ENCODE data around the gene MGST3. TPM values are rescaled to one million over a fixed set of nuclear protein-coding genes. Genes with fewer than 3 reads are reported as not detected.

The MGST3 gene
- total and polyA plus RNA-seq, 2 of the 4 experiments (the other 2 are of a cell fraction) = 159 to 213 TPM

GRCh38 chr1:165678509-165678908, 47.5 kb downstream of the MGST3 start:
- Histone ChIP-seq H3K18ac (ENCODE audit: low read depth, low read length) (no peak overlapping the region), H3K27me3 (ENCODE audit: control insufficient read depth, insufficient read depth, low read length) (no peaks in the 10 kb centered on the region), H3K56ac (ENCODE audit: extremely low read depth, insufficient read depth, low read length) (no peak overlapping the region), H3K9me1 (ENCODE audit: insufficient read depth, low read length) (no peaks in the 10 kb centered on the region; the same call in 1 of the 2 replicates), H2AFZ (replicated peaks; ENCODE audit: low read length, poor library complexity) (no peak overlapping the region), H2BK5ac (ENCODE audit: low read depth, low read length, poor library complexity, severe bottlenecking) (no peak overlapping the region), H3K4me1 (ENCODE audit: control insufficient read depth, insufficient read depth, low read length) (no peaks in the 10 kb centered on the region), H2AK9ac (replicated peaks; ENCODE audit: low read depth, low read length, poor library complexity) (no peak overlapping the region), H4K91ac (ENCODE audit: insufficient read depth, low read depth, low read length) (no peak overlapping the region), H3K14ac (replicated peaks; ENCODE audit: low read depth, low read length) (no peak overlapping the region), H3K4me2 (ENCODE audit: low read depth, low read length) (no peak overlapping the region), H2AK5ac (ENCODE audit: low read depth, low read length) (no peak overlapping the region), H3K4me3 (ENCODE audit: insufficient read depth, low read depth, low read length) (no peak overlapping the region), H3K23ac (ENCODE audit: low read depth, low read length) (no peak overlapping the region), H2BK20ac (ENCODE audit: low read depth, low read length) (no peak overlapping the region), H3K27ac (ENCODE audit: insufficient read depth, low read length) (no peak overlapping the region), H3K4ac (ENCODE audit: low read depth, low read length) (no peak overlapping the region), H2BK120ac (ENCODE audit: low read depth, low read length) (no peak overlapping the region), H3K9me3 (ENCODE audit: control insufficient read depth, insufficient read depth, low read length) (no peaks in the 10 kb centered on the region), H4K8ac (ENCODE audit: low read depth in 2 of 2, low read length in 2 of 2) (no peak overlapping the region), H3K36me3 (ENCODE audit: control insufficient read depth, insufficient read depth, low read length) (peaks cover 32% of the 10 kb centered on the region), H4K5ac (ENCODE audit: low read depth, low read length) (no peak overlapping the region), H3K79me1 (ENCODE audit: low read depth in 1 of 2, low read length in 2 of 2) (peaks cover 14 to 20% of the 10 kb centered on the region in 2 experiments; a peak in 3 of 4 replicates), H2BK15ac (ENCODE audit: low read depth, low read length) (no peak overlapping the region), H4K20me1 (ENCODE audit: insufficient read depth, low read length) (no peaks in the 10 kb centered on the region), H3K9ac (ENCODE audit: low read depth, low read length) (no peak overlapping the region)
- ChIA-PET CTCF (interaction anchor here (0.6 kb wide), 1 partner anchor 65 kb away, joined by 4 read pairs; no protein-coding TSS in a partner anchor), POLR2A (ENCODE audit: unreplicated experiment) (no interaction called here)
- intact Hi-C loops (cut with micrococcal nuclease) = no loop called here
- dilution Hi-C loops (cut with HindIII; ENCODE audit: low sequenced_read_pairs, unreplicated experiment) = no loop called here
- DNase-seq (no peak), ATAC-seq (ENCODE audit: low read depth) (no peak)
- 0% methylated on average over 1 of the region's 2 CpGs; no CpG with 5 or more reads in 1 of the 2 experiments for WGBS, 2 experiments (ENCODE audit: extremely low coverage in 2 of 2, insufficient read length in 1 of 2)
- TF ChIP-seq CTCF (conservative IDR thresholded peaks at IDR 0.05; ENCODE audit: low read depth, low read length) = no peak
- TF ChIP-seq BHLHE40 (IDR thresholded peaks at IDR 0.05; ENCODE audit: low read depth, low read length) = no peak
- no peak for TF ChIP-seq RFX5 (IDR thresholded peaks at IDR 0.05; ENCODE audit: low read depth, low read length)
- no peak for TF ChIP-seq CHD1 (IDR thresholded peaks at IDR 0.05; ENCODE audit: low read depth, low read length)
- in situ Hi-C loops (cut with MboI; ENCODE audit: low sequenced_read_pairs) = no loop called here
- BruUV-seq (replicated peaks) = no TSS peak
